Activated CD4-positive, alpha-beta T cell treated with anti-CD3 and anti-CD28 coated beads for 24 hours (primary cell): ENCODE data around the gene DCLRE1B.

Experiments
- DNase-seq, 2 donors: peaks; one replicate each; pipeline ENCODE4 v3.0.0-alpha.2; 2020; ENCODE audit warnings: low read depth in 2 of 2

DCLRE1B gene

GRCh38 chr1:113887402-113888175 is 17.5 kb upstream of the DCLRE1B start, which contains the start of gene BCL2L15:
BCL2L15 (minus strand) TSS chr1:113887581; CDS start chr1:113887375, 206 bp downstream.
- DNase-seq: no peak

GRCh38 chr1:113890816-113891215 is 14.3 kb upstream of the DCLRE1B start:
- DNase-seq: no peak

GRCh38 chr1:113891631-113892220 is 13.4 kb upstream of the DCLRE1B start:
- DNase-seq: no peak

GRCh38 chr1:113893267-113893666 is 11.9 kb upstream of the DCLRE1B start:
- no peak for DNase-seq

- DNase-seq: no peak
Observed at GRCh38 chr1:113895098-113895497, 10.0 kb upstream of the DCLRE1B start.

GRCh38 chr1:113895961-113896360 is 9.2 kb upstream of the DCLRE1B start:
- no peak for DNase-seq

- DNase-seq: no peak
Observed at GRCh38 chr1:113898241-113898814, 6.8 kb upstream of the DCLRE1B start.

GRCh38 chr1:113899111-113899510 is 6.0 kb upstream of the DCLRE1B start:
- DNase-seq: no peak

- no peak for DNase-seq
Observed at GRCh38 chr1:113901191-113901590, 3.9 kb upstream of the DCLRE1B start.

- no peak for DNase-seq
Observed at GRCh38 chr1:113903501-113904292, 1.4 kb upstream of the DCLRE1B start.

GRCh38 chr1:113904293-113904673 is 843 bp upstream of the DCLRE1B start:
- DNase-seq: no peak

- no peak for DNase-seq
Observed at GRCh38 chr1:113905435-113905861, 322 bp downstream of the DCLRE1B start.

- no peak for DNase-seq
Observed at GRCh38 chr1:113912594-113913311, 7.6 kb downstream of the DCLRE1B start.

- DNase-seq: no peak
Observed at GRCh38 chr1:113913312-113913668, 8.2 kb downstream of the DCLRE1B start.

GRCh38 chr1:113913887-113914664 is 8.9 kb downstream of the DCLRE1B start:
- DNase-seq: no peak

GRCh38 chr1:113916974-113917373 is 11.8 kb downstream of the DCLRE1B start:
- DNase-seq: no peak

GRCh38 chr1:113917400-113918082 is 12.4 kb downstream of the DCLRE1B start:
- no peak for DNase-seq

- no peak for DNase-seq
Observed at GRCh38 chr1:113918243-113918642, 13.1 kb downstream of the DCLRE1B start.

GRCh38 chr1:113922957-113923356 is 17.8 kb downstream of the DCLRE1B start:
- DNase-seq: no peak

- no peak for DNase-seq
Observed at GRCh38 chr1:113924473-113924872, 19.3 kb downstream of the DCLRE1B start.
